ENCODE data around the gene NAGS.

GRCh38 chr17:43983196-43983514, 21.3 kb upstream of the NAGS start:
- TF ChIP-seq POLR2AphosphoS5 (IDR thresholded peaks at IDR 0.05; ENCODE audit: borderline replicate concordance, low read depth, low read length) (no peak), EZH2 (IDR thresholded peaks at IDR 0.05) (no peak)

Measured in SK-N-MC (cell line).